Measurements from ENCODE around the gene FAXDC2. TPM values are rescaled to one million over a fixed set of nuclear protein-coding genes. Genes with fewer than 3 reads are reported as not detected.

FAXDC2 gene
- total and polyA plus RNA-seq, 9 of the 15 experiments (the other 6 are each of a cell fraction or from before 2014, with no cell fraction given) = 2.4 to 30.0 (median 9.9) TPM

DNA sequence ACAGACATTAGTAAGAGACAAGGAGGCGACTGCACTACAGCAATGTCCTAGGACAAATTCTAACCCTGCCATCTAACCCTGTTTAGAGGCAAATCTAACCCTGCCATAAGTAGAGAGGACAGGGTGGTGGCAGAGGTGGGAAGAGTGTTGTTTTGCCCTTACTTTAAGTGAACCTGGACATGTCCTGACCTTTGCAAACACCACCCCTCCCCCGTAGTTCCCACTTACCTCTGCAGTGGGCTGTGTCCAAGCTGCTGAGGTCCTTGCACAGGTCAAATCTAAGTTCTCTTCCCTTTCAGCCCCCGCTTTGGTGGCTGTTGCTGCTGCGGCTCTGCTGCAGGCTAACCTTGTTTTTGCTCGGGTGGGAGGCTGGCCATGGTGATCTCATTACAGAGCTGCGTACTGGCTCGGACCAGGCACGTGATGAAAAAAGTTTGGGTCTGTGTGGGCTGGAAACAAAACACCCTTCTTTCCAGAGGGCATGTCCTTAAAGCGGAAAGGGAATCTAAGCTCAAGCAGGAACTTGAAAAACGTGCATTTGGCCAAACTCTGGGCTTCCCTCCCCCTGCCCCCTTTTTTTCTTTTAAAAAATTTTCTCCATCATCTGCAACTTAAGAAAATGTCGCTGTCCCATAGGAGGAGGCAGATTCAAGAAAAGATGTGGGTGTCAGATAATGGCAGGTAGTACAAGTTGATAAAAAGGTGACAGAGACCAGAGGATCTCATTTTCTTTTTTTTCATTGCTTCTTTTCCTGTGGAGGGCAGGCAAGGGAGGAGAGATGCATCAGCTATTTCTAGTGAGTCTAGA, at the start of gene FAXDC2 (continued):
- TF ChIP-seq, protein P1, sequence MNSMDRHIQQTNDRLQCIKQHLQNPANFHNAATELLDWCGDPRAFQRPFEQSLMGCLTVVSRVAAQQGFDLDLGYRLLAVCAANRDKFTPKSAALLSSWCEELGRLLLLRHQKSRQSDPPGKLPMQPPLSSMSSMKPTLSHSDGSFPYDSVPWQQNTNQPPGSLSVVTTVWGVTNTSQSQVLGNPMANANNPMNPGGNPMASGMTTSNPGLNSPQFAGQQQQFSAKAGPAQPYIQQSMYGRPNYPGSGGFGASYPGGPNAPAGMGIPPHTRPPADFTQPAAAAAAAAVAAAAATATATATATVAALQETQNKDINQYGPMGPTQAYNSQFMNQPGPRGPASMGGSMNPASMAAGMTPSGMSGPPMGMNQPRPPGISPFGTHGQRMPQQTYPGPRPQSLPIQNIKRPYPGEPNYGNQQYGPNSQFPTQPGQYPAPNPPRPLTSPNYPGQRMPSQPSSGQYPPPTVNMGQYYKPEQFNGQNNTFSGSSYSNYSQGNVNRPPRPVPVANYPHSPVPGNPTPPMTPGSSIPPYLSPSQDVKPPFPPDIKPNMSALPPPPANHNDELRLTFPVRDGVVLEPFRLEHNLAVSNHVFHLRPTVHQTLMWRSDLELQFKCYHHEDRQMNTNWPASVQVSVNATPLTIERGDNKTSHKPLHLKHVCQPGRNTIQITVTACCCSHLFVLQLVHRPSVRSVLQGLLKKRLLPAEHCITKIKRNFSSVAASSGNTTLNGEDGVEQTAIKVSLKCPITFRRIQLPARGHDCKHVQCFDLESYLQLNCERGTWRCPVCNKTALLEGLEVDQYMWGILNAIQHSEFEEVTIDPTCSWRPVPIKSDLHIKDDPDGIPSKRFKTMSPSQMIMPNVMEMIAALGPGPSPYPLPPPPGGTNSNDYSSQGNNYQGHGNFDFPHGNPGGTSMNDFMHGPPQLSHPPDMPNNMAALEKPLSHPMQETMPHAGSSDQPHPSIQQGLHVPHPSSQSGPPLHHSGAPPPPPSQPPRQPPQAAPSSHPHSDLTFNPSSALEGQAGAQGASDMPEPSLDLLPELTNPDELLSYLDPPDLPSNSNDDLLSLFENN (IDR thresholded peaks at IDR 0.05; ENCODE audit: low read depth in 2 of 2, low read length in 2 of 2) = no peak
- TF ChIP-seq GTF2E2 (tag; IDR thresholded peaks at IDR 0.05) = no peak
- no peak for TF ChIP-seq RBM39 (optimal IDR thresholded peaks at IDR 0.05; ENCODE audit: low read depth, low read length)
- TF ChIP-seq, protein P2, sequence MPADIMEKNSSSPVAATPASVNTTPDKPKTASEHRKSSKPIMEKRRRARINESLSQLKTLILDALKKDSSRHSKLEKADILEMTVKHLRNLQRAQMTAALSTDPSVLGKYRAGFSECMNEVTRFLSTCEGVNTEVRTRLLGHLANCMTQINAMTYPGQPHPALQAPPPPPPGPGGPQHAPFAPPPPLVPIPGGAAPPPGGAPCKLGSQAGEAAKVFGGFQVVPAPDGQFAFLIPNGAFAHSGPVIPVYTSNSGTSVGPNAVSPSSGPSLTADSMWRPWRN (IDR thresholded peaks at IDR 0.05; ENCODE audit: low read depth) = no peak
- TF ChIP-seq, protein P3, sequence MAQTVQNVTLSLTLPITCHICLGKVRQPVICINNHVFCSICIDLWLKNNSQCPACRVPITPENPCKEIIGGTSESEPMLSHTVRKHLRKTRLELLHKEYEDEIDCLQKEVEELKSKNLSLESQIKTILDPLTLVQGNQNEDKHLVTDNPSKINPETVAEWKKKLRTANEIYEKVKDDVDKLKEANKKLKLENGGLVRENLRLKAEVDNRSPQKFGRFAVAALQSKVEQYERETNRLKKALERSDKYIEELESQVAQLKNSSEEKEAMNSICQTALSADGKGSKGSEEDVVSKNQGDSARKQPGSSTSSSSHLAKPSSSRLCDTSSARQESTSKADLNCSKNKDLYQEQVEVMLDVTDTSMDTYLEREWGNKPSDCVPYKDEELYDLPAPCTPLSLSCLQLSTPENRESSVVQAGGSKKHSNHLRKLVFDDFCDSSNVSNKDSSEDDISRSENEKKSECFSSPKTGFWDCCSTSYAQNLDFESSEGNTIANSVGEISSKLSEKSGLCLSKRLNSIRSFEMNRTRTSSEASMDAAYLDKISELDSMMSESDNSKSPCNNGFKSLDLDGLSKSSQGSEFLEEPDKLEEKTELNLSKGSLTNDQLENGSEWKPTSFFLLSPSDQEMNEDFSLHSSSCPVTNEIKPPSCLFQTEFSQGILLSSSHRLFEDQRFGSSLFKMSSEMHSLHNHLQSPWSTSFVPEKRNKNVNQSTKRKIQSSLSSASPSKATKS (CRISPR knock-in tag; IDR thresholded peaks at IDR 0.05) = no peak
- TF ChIP-seq, protein P4, sequence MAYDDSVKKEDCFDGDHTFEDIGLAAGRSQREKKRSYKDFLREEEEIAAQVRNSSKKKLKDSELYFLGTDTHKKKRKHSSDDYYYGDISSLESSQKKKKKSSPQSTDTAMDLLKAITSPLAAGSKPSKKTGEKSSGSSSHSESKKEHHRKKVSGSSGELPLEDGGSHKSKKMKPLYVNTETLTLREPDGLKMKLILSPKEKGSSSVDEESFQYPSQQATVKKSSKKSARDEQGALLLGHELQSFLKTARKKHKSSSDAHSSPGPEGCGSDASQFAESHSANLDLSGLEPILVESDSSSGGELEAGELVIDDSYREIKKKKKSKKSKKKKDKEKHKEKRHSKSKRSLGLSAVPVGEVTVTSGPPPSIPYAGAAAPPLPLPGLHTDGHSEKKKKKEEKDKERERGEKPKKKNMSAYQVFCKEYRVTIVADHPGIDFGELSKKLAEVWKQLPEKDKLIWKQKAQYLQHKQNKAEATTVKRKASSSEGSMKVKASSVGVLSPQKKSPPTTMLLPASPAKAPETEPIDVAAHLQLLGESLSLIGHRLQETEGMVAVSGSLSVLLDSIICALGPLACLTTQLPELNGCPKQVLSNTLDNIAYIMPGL (CRISPR knock-in tag; IDR thresholded peaks at IDR 0.05) = no peak
- TF ChIP-seq, protein P5, sequence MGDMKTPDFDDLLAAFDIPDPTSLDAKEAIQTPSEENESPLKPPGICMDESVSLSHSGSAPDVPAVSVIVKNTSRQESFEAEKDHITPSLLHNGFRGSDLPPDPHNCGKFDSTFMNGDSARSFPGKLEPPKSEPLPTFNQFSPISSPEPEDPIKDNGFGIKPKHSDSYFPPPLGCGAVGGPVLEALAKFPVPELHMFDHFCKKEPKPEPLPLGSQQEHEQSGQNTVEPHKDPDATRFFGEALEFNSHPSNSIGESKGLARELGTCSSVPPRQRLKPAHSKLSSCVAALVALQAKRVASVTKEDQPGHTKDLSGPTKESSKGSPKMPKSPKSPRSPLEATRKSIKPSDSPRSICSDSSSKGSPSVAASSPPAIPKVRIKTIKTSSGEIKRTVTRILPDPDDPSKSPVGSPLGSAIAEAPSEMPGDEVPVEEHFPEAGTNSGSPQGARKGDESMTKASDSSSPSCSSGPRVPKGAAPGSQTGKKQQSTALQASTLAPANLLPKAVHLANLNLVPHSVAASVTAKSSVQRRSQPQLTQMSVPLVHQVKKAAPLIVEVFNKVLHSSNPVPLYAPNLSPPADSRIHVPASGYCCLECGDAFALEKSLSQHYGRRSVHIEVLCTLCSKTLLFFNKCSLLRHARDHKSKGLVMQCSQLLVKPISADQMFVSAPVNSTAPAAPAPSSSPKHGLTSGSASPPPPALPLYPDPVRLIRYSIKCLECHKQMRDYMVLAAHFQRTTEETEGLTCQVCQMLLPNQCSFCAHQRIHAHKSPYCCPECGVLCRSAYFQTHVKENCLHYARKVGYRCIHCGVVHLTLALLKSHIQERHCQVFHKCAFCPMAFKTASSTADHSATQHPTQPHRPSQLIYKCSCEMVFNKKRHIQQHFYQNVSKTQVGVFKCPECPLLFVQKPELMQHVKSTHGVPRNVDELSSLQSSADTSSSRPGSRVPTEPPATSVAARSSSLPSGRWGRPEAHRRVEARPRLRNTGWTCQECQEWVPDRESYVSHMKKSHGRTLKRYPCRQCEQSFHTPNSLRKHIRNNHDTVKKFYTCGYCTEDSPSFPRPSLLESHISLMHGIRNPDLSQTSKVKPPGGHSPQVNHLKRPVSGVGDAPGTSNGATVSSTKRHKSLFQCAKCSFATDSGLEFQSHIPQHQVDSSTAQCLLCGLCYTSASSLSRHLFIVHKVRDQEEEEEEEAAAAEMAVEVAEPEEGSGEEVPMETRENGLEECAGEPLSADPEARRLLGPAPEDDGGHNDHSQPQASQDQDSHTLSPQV (IDR thresholded peaks at IDR 0.05) = 0 out of 2 replicates have a peak, but pooled peaks have one; percentile 59
- TF ChIP-seq ZNF316 (IDR thresholded peaks at IDR 0.05) = no peak

Measured in K562 (cell line).